GM18502 (cell line): ENCODE data around the gene ZNF512B.
"Not testable (repeated sequence)": the region's sequence is repeated elsewhere in the genome, so short reads cannot be mapped to it uniquely, and the experiment has no call there.

ENCODE experiments used
- ATAC-seq: cut with Tn5 transposase; IDR thresholded peaks from one replicate; pipeline ENCODE4 v1.9.1; 2021; ENCODE audit warnings: mild to moderate bottlenecking; ENCODE audit not compliant: unreplicated experiment, poor library complexity

ZNF512B gene

DNA sequence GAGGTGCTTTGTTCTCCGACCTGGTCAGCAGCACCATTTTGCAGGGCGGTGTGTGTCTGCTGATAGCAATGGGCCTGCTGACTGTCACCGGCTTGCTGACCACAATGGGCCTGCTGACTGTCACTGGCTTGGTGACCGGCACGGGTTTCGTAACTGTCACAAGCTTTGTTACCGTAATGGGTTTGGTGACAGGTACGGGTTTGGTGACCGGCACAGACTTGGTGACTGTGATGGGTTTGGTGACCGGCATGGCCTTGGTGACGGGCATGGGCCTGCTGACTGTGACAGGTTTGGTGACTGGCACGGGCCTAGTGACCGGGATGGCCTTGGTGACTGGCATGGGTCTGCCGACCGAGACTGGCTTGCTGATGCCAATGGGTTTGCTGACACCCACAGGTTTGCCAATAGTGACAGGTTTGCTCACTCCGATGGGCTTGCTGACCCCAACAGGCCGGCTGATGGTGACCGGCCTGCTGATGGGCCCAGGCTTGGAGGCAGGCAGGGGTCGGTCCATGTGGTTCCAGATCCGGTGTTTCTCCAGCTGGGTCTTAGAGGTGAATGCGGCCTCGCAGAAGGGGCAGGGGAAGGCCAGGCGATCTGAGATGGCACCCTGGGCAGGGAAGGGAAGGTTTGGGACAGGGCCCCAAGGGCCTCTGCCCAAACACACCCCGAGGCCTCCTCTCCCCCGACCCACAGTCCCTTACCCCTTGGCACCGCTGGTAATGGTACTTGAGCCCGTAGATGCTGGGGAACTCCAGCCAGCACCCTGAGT is 3.4 kb downstream of the ZNF512B start:
- ATAC-seq, result no peak

DNA sequence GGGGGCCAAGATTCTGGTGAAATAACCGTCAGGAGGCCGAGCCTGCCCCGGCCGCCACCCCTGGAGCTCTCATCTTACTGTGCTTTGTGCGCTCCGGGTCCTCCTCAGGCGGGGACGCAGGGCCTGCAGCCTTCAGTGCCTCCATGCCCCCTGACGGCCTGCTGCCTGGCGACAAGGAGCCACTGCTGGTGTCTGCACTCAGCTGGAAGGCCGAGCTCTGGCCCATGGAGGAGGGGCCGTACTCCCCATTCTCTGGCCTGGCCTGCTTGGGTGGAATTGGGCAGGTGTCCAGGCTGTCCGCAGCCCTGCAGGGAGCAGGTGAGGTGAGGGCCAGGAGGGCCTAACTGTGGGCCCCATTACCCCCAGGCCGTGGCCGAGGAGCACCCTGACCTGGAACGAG is 5.3 kb downstream of the ZNF512B start:
- ATAC-seq, result no peak

- ATAC-seq, result no peak
These were observed 5.9 kb downstream of the ZNF512B start for GRCh38 chr20:63963784-63964301.

GRCh38 chr20:63963348-63963741 is 6.4 kb downstream of the ZNF512B start:
- no peak for ATAC-seq

DNA sequence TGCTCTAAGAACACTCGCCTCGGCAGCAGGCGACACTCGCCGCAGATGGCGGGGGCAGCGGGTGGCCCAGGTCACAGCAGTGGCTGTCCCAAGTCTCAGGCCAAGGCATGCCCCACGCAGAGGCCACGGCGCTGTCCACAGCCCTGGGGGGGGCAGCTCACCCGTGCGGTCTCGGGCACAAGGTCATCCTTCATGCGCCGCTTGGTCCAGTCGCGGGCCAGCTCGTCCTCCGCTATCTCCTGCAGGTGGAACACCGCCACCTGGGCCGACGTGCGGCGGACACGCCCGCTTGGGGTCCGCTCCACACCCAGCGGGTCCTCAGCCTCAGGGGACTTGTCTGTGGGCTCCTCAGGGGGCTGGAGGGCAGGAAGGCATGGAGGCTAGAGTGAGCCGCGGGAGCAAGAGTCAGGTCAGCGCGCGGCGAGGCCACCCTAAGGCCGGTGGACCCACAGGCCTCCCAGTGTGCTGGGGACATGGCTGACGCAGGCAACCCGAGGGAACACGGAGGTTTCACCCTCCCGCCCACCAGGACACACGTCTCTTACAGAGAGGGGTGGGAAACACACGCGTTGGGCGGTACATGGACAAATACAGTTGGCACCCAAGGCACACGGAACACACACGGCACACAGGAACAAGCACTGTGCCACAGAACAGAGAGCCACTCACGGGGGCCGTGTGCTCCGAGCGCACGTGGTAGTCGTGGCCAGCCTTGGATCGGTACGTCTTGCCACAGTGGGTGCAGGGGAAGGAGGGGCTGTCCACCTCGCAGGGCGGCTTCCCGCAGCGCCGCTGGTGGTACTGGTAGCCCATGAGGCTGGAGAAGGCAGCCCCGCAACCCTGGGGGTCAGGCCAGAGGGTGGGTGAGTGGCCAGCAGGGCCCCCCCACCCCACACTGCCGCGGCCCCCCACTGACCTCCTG is 7.0 kb downstream of the ZNF512B start:
- no peak for ATAC-seq

- no peak for ATAC-seq
These were observed 7.9 kb downstream of the ZNF512B start for GRCh38 chr20:63961664-63962425.

- ATAC-seq, result not testable (repeated sequence)
These were observed 8.8 kb downstream of the ZNF512B start for GRCh38 chr20:63960654-63961621.

DNA sequence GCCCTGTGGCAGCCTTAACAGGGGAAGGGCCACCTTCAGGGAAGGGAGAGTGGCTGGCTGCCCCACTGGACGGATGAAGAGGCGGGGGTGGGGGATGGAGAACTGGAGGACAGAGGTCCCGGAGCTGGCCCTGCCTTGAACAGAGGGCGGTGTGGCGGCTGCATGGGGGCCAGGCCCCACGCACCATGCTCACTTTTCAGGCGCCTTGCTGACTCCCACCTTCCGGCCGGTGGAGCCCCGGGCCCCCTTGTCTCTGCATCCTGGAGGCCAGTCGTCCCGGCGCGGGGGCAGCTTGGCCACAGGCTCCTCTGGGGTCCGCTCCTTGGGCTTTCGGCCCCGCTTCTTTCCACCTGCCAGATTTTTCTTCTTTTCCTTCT is 10.0 kb downstream of the ZNF512B start:
- no peak for ATAC-seq

DNA sequence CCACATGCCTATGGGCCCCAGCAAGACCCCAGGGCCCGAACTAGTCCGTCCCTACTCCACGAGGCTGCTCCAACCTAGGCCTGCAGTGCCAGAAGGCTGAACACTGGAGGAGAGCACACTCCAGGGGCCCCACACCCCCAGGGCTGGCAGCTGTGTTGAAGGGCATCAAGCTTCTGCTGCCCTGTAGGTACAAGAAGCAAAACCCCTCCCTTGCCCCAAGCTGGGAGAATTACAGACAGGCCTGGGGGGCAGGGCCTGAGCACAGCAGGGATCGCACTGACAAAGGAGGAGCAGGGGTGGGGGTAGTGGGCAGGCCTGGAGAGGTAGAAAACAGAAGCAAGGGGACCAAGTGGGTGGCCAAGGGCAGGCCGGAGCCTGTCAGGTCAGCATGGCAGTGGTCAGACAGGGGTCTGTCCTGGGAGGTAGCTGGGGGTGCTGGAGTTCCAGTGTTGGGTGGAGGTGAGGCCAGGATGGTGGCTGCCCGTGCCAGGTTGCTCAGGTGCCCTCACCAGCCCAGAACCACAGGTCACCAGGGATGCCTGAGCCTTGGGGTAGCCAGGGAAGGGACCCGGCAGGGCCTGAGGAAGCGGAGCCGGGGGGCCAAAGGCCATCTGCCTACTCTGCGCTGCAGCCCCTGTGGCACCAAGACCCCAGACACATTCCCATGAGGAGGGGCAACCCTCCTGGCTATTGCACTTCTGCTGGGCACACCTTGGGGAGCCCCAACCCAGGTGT is 10.6 kb downstream of the ZNF512B start:
- no peak for ATAC-seq

GRCh38 chr20:63958471-63958870 is 11.3 kb downstream of the ZNF512B start:
- ATAC-seq, result no peak

DNA sequence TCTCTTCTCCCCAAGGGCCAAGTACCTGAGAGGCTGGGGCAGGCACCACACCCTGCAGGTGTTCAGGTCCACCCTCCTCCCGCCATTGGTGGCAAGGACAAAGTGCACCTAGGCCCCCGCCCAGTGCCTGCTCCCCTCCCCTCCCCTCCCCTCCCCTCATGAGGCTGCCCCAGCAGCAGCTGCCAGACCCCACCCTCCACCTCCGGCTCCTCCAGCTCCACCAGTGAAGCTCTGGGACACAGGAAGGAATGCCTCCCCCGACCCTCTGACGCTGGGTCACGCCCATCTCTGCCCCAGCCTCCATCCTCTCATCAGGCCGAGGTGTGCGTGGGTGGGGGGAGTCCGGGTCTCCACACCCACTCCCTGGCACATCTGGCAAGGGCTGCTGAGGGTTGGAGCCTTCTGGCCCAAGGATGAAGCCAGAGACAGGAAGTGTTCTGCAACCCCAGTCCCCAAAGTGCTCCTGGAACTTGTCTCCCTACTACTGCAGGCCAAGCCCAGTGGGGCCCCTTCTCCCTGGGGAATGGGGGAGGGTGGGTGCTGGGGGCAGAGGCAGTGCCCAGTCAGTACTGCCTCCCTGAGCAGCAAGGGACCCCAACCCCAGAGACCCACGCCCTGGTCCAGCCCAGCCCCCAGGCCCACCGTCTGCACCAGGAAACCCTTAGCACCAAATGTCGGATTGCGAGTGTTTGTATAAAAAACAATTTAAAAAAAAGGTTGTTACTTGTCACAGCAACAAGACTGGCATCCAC is 11.9 kb downstream of the ZNF512B start:
- ATAC-seq, result no peak

- ATAC-seq, result peak; percentile 29
These were observed 12.6 kb downstream of the ZNF512B start for GRCh38 chr20:63957004-63957689.

- ATAC-seq, result peak; percentile 15
These were observed 13.1 kb downstream of the ZNF512B start for GRCh38 chr20:63956664-63957003.

DNA sequence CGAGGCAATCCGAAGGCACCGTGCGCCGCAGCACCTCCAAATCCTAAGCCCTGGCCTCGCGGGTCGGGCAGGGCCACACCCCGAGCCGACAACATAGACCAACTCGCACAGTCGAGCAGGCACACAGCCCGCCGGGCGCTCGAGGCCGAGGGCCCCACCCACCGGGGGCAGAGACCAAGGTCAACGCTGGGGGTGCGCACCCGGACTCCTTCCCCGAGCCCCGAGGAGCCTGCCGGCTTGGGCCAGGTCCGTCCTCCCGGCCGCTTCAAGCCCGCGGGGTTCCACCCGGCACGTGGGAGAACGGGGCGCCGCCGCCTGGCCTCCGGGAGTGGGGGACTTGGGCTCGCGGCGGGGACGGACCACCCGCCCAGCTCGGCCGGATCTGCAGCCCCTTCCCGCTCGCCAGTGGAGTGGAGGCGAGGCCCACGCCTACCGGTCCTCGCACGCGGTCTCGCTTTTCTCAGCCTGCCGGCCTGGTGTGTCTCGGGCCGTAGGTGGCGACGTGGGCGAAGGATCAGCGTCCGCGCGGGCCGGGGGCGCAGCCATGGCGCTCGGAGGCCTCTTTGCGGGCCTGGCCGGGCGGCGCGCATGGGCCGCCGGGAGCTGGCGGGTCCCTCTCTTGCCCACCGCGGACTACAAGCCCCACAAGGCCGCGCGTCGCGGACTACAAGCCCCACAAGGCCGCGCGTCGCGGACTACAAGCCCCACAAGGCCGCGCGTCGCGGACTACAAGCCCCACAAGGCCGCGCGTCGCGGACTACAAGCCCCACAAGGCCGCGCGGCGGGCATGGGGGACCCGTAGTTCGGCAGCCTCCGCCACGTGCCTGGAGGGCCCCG is 13.7 kb downstream of the ZNF512B start, which contains the start of gene UCKL1:
Gene UCKL1 (minus strand): TSS at position 590 of the 837 bp plus-strand sequence. CDS start 44 bp downstream, at position 546.
- peak; percentile 73 for ATAC-seq

DNA sequence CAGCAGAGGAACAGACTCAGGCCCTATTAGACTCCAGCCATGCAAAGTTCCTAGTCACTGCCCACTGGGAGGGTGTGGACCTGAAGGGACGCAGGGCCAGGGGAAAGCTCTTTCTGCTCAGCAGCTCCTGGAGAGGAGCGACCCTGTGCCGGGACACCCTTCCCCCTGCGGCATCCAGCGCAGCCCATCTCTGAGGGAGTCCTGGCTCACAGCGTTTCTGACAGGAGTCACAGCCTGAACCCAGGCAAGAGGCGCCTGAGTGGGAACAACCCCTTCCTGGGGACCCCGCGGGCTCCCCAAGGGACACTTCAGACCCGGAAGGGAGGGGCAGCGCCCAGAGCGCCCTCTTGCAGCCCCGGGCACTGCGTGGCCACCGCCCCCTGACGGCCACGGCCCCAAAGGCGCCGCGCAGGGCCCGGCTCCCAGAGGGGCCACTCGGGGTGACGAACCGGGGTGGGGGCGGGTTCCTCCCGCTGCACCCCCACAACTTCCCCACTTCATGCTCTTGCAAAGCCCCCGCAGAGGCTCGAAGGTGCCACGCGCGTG is 14.4 kb downstream of the ZNF512B start:
- peak; percentile 8 for ATAC-seq

- ATAC-seq, result no peak
These were observed 15.8 kb downstream of the ZNF512B start for GRCh38 chr20:63953764-63954429.
